Upper lobe of left lung (tissue), 6 donors: ENCODE measurements around the gene ZNF200. TPM values are rescaled to one million over a fixed set of nuclear protein-coding genes. Genes with fewer than 3 reads are reported as not detected.

Source experiments
- ATAC-seq, 2 donors: fragments of 200-7000 bp; cut with Tn5 transposase; one replicate each; pipeline ENCODE4 v1.9.1; 2022; ENCODE audit warnings: mild to moderate bottlenecking in 2 of 2, moderate library complexity in 2 of 2; ENCODE audit not compliant: low FRiP score in 2 of 2
- DNase-seq, 2 donors: peaks; one replicate each; pipeline ENCODE4 v3.0.0-alpha.2; 2019 to 2020
- H3K27ac ChIP-seq, 4 donors: fragments of 200-600 bp; sonication (generic); one replicate each; pipeline ENCODE4 v1.5.1; 2016 to 2019
- H3K27me3 ChIP-seq, 4 donors: fragments of 200-600 bp; sonication (generic); one replicate each; pipeline ENCODE4 v1.5.1; 2017 to 2019
- H3K36me3 ChIP-seq, 4 donors: fragments of 200-600 bp; sonication (generic); one replicate each; pipeline ENCODE4 v1.5.1; 2016 to 2019
- H3K4me1 ChIP-seq, 4 donors: fragments of 200-600 bp; sonication (generic); one replicate each; pipeline ENCODE4 v1.5.1; 2018 to 2019
- H3K4me3 ChIP-seq, 4 donors: fragments of 200-600 bp; sonication (generic); one replicate each; pipeline ENCODE4 v1.5.1; 2017 to 2019; ENCODE audit warnings: mild to moderate bottlenecking in 2 of 4, moderate library complexity in 1 of 4
- H3K9me3 ChIP-seq, 4 donors: fragments of 200-600 bp; sonication (generic); one replicate each; pipeline ENCODE4 v1.5.1; 2018 to 2019
- EP300 ChIP-seq, 4 donors: sonication (generic); formaldehyde crosslinking; IDR thresholded peaks; one replicate each; pipeline ENCODE4 v1.5.1; 2017; ENCODE audit warnings: antibody characterized with exemption in 4 of 4, control low read depth in 2 of 4
- POLR2A ChIP-seq, 4 donors: fragments of 450-650 bp; IDR thresholded peaks; one replicate each; pipeline ENCODE4 v1.5.1; 2016 to 2017; ENCODE audit warnings: antibody characterized with exemption in 4 of 4, mild to moderate bottlenecking in 2 of 4
- POLR2AphosphoS5 ChIP-seq, 2 donors: sonication (generic); formaldehyde crosslinking; IDR thresholded peaks; one replicate each; pipeline ENCODE4 v1.5.1; 2017; ENCODE audit warnings: antibody characterized with exemption in 2 of 2
- WGBS, 2 donors: methylation state at CpG; one replicate each; pipeline ENCODE4 v1.1.5; 2017 to 2018; 5-methylcytosine and 5-hydroxymethylcytosine counted together
- total RNA-seq, 6 donors: library from RNA; depleted of rRNA in 4 of 6; stranded (reverse); fragments of >200 nt in 4 of 6; gene quantifications; one replicate each; pipeline versions ENCODE4 v1.1.0 to v1.2.1, GENCODE V29; 2016 to 2021
- TF ChIP-seq, protein P1 (sequence below), 6 experiments: fragments of 450-650 bp in 4 of 6; fragments of 200-600 bp in 2 of 6; sonication (generic) in 2 of 6; IDR thresholded peaks; one replicate each; pipeline ENCODE4 v1.5.1; 2016 to 2019; ENCODE audit warnings: antibody characterized with exemption in 6 of 6
- donor health status: DM: no; HTN: no; CAD: no; lungs with moderate emphysema.
- donor health status: DM: no; HTN: yes; CAD: no; lungs with severe emphysema.

ZNF200 gene
- total RNA-seq, 6 donors from 2014 or later: 6.4 to 9.5 (median 7.8) TPM

DNA sequence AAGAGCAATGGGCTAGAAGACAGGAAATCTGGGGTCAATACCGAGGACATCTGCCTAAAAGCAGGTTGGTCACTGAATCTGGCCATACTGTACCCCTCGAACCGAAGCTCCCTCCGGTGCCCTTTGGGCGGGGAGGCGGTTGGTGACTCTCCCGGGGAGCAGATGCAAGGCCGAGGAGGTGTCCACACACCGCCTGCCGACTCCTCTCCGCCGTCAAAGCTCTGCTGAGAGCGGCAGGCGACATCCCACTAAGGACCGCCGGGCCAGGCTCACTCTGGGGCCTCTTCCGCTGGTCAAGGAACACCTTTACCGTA is 458 bp downstream of the ZNF200 start:
- Histone ChIP-seq H3K9me3 (peaks cover 2 to 9% (median 7%) of the 10 kb centered on the region in 4 donors), H3K4me1 (peaks cover 9 to 18% (median 12%) of the 10 kb centered on the region in 4 donors), H3K36me3 (peaks cover 23 to 37% (median 32%) of the 10 kb centered on the region in 4 donors), H3K4me3 (peak overlapping the region; percentile 77 to 96 (median 93)), H3K27me3 (no peaks in the 10 kb centered on the region), H3K27ac (peak overlapping the region; percentile 93 to 99 (median 97))
- DNase-seq: no peak
- no peak for TF ChIP-seq EP300 (IDR thresholded peaks at IDR 0.05)
- TF ChIP-seq, protein P1, sequence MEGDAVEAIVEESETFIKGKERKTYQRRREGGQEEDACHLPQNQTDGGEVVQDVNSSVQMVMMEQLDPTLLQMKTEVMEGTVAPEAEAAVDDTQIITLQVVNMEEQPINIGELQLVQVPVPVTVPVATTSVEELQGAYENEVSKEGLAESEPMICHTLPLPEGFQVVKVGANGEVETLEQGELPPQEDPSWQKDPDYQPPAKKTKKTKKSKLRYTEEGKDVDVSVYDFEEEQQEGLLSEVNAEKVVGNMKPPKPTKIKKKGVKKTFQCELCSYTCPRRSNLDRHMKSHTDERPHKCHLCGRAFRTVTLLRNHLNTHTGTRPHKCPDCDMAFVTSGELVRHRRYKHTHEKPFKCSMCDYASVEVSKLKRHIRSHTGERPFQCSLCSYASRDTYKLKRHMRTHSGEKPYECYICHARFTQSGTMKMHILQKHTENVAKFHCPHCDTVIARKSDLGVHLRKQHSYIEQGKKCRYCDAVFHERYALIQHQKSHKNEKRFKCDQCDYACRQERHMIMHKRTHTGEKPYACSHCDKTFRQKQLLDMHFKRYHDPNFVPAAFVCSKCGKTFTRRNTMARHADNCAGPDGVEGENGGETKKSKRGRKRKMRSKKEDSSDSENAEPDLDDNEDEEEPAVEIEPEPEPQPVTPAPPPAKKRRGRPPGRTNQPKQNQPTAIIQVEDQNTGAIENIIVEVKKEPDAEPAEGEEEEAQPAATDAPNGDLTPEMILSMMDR (IDR thresholded peaks at IDR 0.05): no peak
- 10 to 15% methylated on average over 2 to 6 of the region's 18 CpGs for WGBS, 2 donors
- ATAC-seq: no peak

DNA sequence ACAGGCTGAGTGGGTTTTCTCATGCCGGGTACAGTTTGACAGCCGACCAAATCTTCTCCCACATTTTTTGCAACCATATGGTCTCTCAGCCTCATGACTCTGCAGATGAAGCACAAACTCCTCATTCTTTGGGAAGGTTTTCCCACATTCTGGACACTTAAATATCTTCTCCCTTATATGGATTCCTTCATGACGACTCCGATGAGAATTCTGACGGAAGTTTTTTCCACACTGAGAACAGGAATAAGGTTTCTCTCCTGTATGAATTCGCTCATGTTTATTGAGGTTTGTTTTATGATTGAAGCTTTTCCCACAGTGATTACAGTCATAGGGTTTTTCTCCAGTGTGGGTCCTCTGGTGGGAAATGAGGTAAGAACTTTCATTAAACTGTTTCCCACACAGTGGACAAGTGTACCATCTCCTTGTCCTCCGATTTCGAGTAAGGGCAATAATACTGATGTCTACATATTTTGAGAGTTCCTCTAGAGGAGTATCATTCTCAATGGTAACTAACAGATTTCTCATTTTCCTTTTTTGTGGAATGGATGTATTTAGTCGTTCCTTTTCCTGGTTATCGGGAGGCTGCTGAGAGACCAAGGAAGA is 10.9 kb downstream of the ZNF200 start:
- ATAC-seq (no peak), DNase-seq (no peak)
- Histone ChIP-seq H3K4me3 (no peak overlapping the region), H3K27me3 (no peaks in the 10 kb centered on the region), H3K9me3 (peaks cover 55 to 89% (median 80%) of the 10 kb centered on the region in 4 donors), H3K4me1 (no peaks in the 10 kb centered on the region), H3K36me3 (peaks cover 23 to 64% (median 49%) of the 10 kb centered on the region in 4 donors), H3K27ac (no peak overlapping the region)
- 98% methylated on average over 10 of the region's 10 CpGs for WGBS, 2 donors
- TF ChIP-seq EP300 (IDR thresholded peaks at IDR 0.05): no peak
- no peak for TF ChIP-seq POLR2A (IDR thresholded peaks at IDR 0.05)
- TF ChIP-seq, protein P1 (IDR thresholded peaks at IDR 0.05): no peak
- no peak for TF ChIP-seq POLR2AphosphoS5 (IDR thresholded peaks at IDR 0.05)

DNA sequence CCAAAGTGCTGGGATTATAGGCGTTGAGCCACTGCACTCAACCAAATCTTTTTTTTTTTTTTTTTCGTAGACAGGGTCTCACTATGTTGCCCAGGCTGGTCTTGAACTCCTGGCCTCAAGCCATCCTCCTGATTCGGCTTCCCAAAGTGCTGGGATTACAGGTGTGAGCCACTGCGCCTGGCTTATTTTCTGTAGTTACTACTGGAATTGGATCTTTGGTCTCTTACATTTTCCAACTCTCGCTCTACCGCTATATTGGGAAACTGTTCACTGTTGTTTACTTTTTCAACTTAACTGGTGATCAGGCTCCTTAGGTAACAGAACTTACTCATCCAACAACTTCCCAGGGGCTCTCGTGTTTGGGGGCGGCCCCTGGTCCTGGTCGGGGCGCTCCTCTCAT is 14.1 kb downstream of the ZNF200 start:
- H3K9me3 ChIP-seq: peaks cover 41 to 61% (median 51%) of the 10 kb centered on the region in 4 donors

DNA sequence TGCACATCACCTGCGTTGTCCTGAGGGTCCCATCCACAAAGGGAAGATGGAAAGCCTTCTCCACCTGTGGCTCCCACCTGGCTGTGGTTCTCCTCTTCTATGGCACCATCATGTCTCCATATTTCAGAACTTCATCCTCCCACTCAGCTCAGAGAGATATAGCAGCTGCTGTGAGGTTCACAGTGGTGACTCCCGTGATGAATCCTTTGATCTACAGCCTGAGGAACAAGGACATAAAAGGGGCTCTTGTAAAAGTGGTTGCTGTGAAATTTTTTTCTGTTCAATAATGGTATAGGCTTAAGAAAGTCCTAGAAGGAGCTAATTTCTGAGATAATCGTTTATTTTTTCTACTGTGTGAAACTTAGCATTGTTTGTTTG is 18.7 kb downstream of the ZNF200 start:
- no peak overlapping the region for H3K4me3 ChIP-seq
- DNase-seq (no peak), ATAC-seq (no peak)
- H3K27me3 ChIP-seq: no peaks in the 10 kb centered on the region
- 52 to 69% methylated on average over 3 of the region's 3 CpGs for WGBS, 2 donors
- H3K36me3 ChIP-seq: no peaks in the 10 kb centered on the region
- peak overlapping the region in 1 of 4 donors; percentile 36 for H3K27ac ChIP-seq
- H3K4me1 ChIP-seq: no peaks in the 10 kb centered on the region
- H3K9me3 ChIP-seq: peaks cover 0 to 15% (median 6%) of the 10 kb centered on the region in 4 donors
- TF ChIP-seq, protein P1 (IDR thresholded peaks at IDR 0.05): no peak
- TF ChIP-seq POLR2AphosphoS5 (IDR thresholded peaks at IDR 0.05) (no peak), EP300 (IDR thresholded peaks at IDR 0.05) (no peak), POLR2A (IDR thresholded peaks at IDR 0.05) (no peak)

More for the DNA sequence above, 14.1 kb downstream of the ZNF200 start:
- Histone ChIP-seq H3K27me3 (no peaks in the 10 kb centered on the region), H3K27ac (no peak overlapping the region), H3K36me3 (peaks cover 7 to 33% (median 25%) of the 10 kb centered on the region in 4 donors), H3K4me3 (no peak overlapping the region), H3K4me1 (no peaks in the 10 kb centered on the region)
- TF ChIP-seq POLR2AphosphoS5 (IDR thresholded peaks at IDR 0.05) (no peak), POLR2A (IDR thresholded peaks at IDR 0.05) (no peak), EP300 (IDR thresholded peaks at IDR 0.05) (no peak)
- TF ChIP-seq, protein P1 (IDR thresholded peaks at IDR 0.05): no peak
- 89 to 92% methylated on average over 10 of the region's 10 CpGs for WGBS, 2 donors
- DNase-seq: no peak
- ATAC-seq: no peak
